WTC11 (cell line): ENCODE measurements around the gene ANO4. TPM values are rescaled to one million over a fixed set of nuclear protein-coding genes. Genes with fewer than 3 reads are reported as not detected.

Experiments used
- ATAC-seq: fragments of 200-7000 bp; cut with Tn5 transposase; 2 replicates; pipeline ENCODE4 v1.10.0; 2021; ENCODE audit warnings: mild to moderate bottlenecking, moderate library complexity
- CTCF ChIA-PET: fragments of 300-600 bp; sonication (Branson Sonifier 250); formaldehyde crosslinking; loops from one replicate; lab custom pipeline; 2021; ENCODE audit warnings: antibody characterized with exemption; lab: Charles Lee
- POLR2A ChIA-PET: fragments of 350-600 bp; sonication (Branson Sonifier 250); formaldehyde crosslinking; loops from one replicate; lab custom pipeline; 2021; ENCODE audit warnings: antibody characterized with exemption; lab: Charles Lee
- DNase-seq: peaks from one replicate; pipeline ENCODE4 v3.0.0; 2021; ENCODE audit warnings: low spot score
- H3K27ac Mint-ChIP-seq: 2 replicates; pipeline ENCODE4 v1.8.0; 2021; ENCODE audit warnings: mixed read lengths
- H3K27me3 Mint-ChIP-seq: 2 replicates; pipeline ENCODE4 v1.8.0; 2021; ENCODE audit warnings: low read depth, mild to moderate bottlenecking, moderate library complexity, mixed read lengths
- H3K36me3 Mint-ChIP-seq: 2 replicates; pipeline ENCODE4 v1.8.0; 2021; ENCODE audit warnings: mixed read lengths
- H3K4me1 Mint-ChIP-seq: 2 replicates; pipeline ENCODE4 v1.8.0; 2022; ENCODE audit warnings: mixed read lengths
- H3K4me3 Mint-ChIP-seq: 2 replicates; pipeline ENCODE4 v1.8.0; 2021; ENCODE audit warnings: mild to moderate bottlenecking, moderate library complexity, mixed read lengths
- H3K9me3 Mint-ChIP-seq: 2 replicates; pipeline ENCODE4 v1.8.0; 2021; ENCODE audit warnings: mixed read lengths
- ATF3 ChIP-seq: sonication (generic); formaldehyde crosslinking; conservative IDR thresholded peaks from 2 replicates; pipeline ENCODE4 v1.8.1; 2022; ENCODE audit warnings: mild to moderate bottlenecking, missing genetic modification reagents
- CBFB ChIP-seq: sonication (generic); formaldehyde crosslinking; IDR thresholded peaks from 2 replicates; pipeline ENCODE4 v1.8.1; 2022; ENCODE audit warnings: mild to moderate bottlenecking, low read depth, missing genetic modification reagents
- E2F4 ChIP-seq: sonication (generic); formaldehyde crosslinking; IDR thresholded peaks from 2 replicates; pipeline ENCODE4 v1.8.1; 2022; ENCODE audit warnings: low read depth, mild to moderate bottlenecking, moderate library complexity, missing genetic modification reagents, borderline replicate concordance
- ELF4 ChIP-seq: sonication (generic); formaldehyde crosslinking; IDR thresholded peaks from 2 replicates; pipeline ENCODE4 v1.8.1; 2022; ENCODE audit warnings: low read depth, mild to moderate bottlenecking, moderate library complexity, missing genetic modification reagents
- ERG ChIP-seq: fragments of 250-450 bp; sonication (Bioruptor Pico); IDR thresholded peaks from 2 replicates; pipeline ENCODE4 v1.8.0; 2021; ENCODE audit warnings: mild to moderate bottlenecking
- FOXK1 ChIP-seq: sonication (generic); formaldehyde crosslinking; IDR thresholded peaks from 2 replicates; pipeline ENCODE4 v1.8.0; 2022; ENCODE audit warnings: mild to moderate bottlenecking, moderate library complexity, missing genetic modification reagents
- FOXP1 ChIP-seq: sonication (generic); formaldehyde crosslinking; IDR thresholded peaks from 2 replicates; pipeline ENCODE4 v1.8.0; 2022; ENCODE audit warnings: missing genetic modification reagents, mild to moderate bottlenecking, moderate library complexity, borderline replicate concordance
- IRF1 ChIP-seq: sonication (generic); formaldehyde crosslinking; IDR thresholded peaks from 2 replicates; pipeline ENCODE4 v1.8.0; 2023; ENCODE audit warnings: missing genetic modification reagents
- NR3C1 ChIP-seq: sonication (generic); formaldehyde crosslinking; conservative IDR thresholded peaks from 2 replicates; pipeline ENCODE4 v1.8.1; 2023; ENCODE audit warnings: low read depth, mild to moderate bottlenecking, missing genetic modification reagents
- TEAD1 ChIP-seq: sonication (generic); formaldehyde crosslinking; IDR thresholded peaks from 2 replicates; pipeline ENCODE4 v1.8.0; 2022; ENCODE audit warnings: mild to moderate bottlenecking, missing genetic modification reagents
- USF2 ChIP-seq: sonication (generic); formaldehyde crosslinking; IDR thresholded peaks from 2 replicates; pipeline ENCODE4 v1.8.1; 2023; ENCODE audit warnings: mild to moderate bottlenecking, missing genetic modification reagents, moderate library complexity
- ZBTB21 ChIP-seq: sonication (generic); formaldehyde crosslinking; IDR thresholded peaks from 2 replicates; pipeline ENCODE4 v1.8.1; 2023; ENCODE audit warnings: mild to moderate bottlenecking, missing genetic modification reagents, borderline replicate concordance
- ZNF138 ChIP-seq: sonication (generic); formaldehyde crosslinking; conservative IDR thresholded peaks from 2 replicates; pipeline ENCODE4 v1.8.1; 2022; ENCODE audit warnings: mild to moderate bottlenecking, moderate library complexity, missing genetic modification reagents
- ZNF281 ChIP-seq: sonication (generic); formaldehyde crosslinking; IDR thresholded peaks from 2 replicates; pipeline ENCODE4 v1.8.0; 2023; ENCODE audit warnings: mild to moderate bottlenecking, missing genetic modification reagents
- ZNF396 ChIP-seq: fragments of 250-450 bp; sonication (Bioruptor Pico); IDR thresholded peaks from 2 replicates; pipeline ENCODE4 v1.8.0; 2021; ENCODE audit warnings: mild to moderate bottlenecking, moderate library complexity, borderline replicate concordance
- ZNF425 ChIP-seq: fragments of 250-450 bp; sonication (Bioruptor Pico); conservative IDR thresholded peaks from 2 replicates; pipeline ENCODE4 v1.9.0; 2021; ENCODE audit warnings: mild to moderate bottlenecking
- ZSCAN18 ChIP-seq: fragments of 250-450 bp; sonication (Bioruptor Pico); IDR thresholded peaks from 2 replicates; pipeline ENCODE4 v2.1.2; 2022; ENCODE audit warnings: mild to moderate bottlenecking, moderate library complexity
- total RNA-seq: library from RNA; stranded (reverse); gene quantifications from 3 replicates; pipeline ENCODE4 v1.2.3, GENCODE V29; 2021

The ANO4 gene
- total RNA-seq, 1 experiment from 2014 or later: 2.6 TPM

- no peak for ATAC-seq
Measured at GRCh38 chr12:100767371-100767770, 27.2 kb upstream of the ANO4 start.

GRCh38 chr12:100767950-100768349, 26.6 kb upstream of the ANO4 start:
- ATAC-seq (no peak), DNase-seq (no peak)
- Mint-ChIP-seq H3K36me3 (no peaks in the 10 kb centered on the region), H3K4me1 (no peaks in the 10 kb centered on the region), H3K4me3 (no peak overlapping the region), H3K27ac (no peak overlapping the region), H3K27me3 (no peaks in the 10 kb centered on the region), H3K9me3 (no peaks in the 10 kb centered on the region)
- CTCF ChIA-PET: no interaction called here
- POLR2A ChIA-PET: no interaction called here
- TF ChIP-seq E2F4 (no peak), ZSCAN18 (CRISPR knock-in tag) (no peak), USF2 (no peak), TEAD1 (CRISPR knock-in tag) (no peak), ERG (CRISPR knock-in tag) (no peak), CBFB (CRISPR knock-in tag) (no peak), ZNF425 (CRISPR knock-in tag) (no peak), FOXP1 (CRISPR knock-in tag) (no peak), ELF4 (CRISPR knock-in tag) (no peak), ZNF396 (no peak), IRF1 (CRISPR knock-in tag) (no peak), FOXK1 (CRISPR knock-in tag) (no peak), NR3C1 (no peak)

More at GRCh38 chr12:100767371-100767770, 27.2 kb upstream of the ANO4 start:
- Mint-ChIP-seq H3K4me3 (no peak overlapping the region), H3K9me3 (no peaks in the 10 kb centered on the region), H3K4me1 (no peaks in the 10 kb centered on the region), H3K27me3 (no peaks in the 10 kb centered on the region), H3K36me3 (no peaks in the 10 kb centered on the region), H3K27ac (no peak overlapping the region)
- ChIA-PET CTCF (no interaction called here), POLR2A (no interaction called here)
- no peak for TF ChIP-seq IRF1 (CRISPR knock-in tag)
- TF ChIP-seq ZNF281: no peak
- TF ChIP-seq ZBTB21: no peak
- no peak for TF ChIP-seq ZNF138 (CRISPR knock-in tag)
- TF ChIP-seq ATF3 (CRISPR knock-in tag): no peak
- DNase-seq: no peak
